ENCODE data around the gene TMEM170B.

- no peak for TF ChIP-seq CTCF (IDR thresholded peaks at IDR 0.05)
- no peak for TF ChIP-seq POLR2A (IDR thresholded peaks at IDR 0.05)
These were observed 91.0 kb downstream of the TMEM170B start for GRCh38 chr6:11628562-11628961.

Data from esophagus squamous epithelium (tissue), 4 donors.